Amniotic epithelial cell (primary cell): ENCODE data around the gene UBAC1.
A peak's percentile ranks its signal among the peaks of the same experiment; 100 is the strongest.

Source experiments
- DNase-seq: peaks from one replicate; pipeline ENCODE4 v3.0.0-alpha.2; 2010; ENCODE audit warnings: low read depth

Gene UBAC1

DNA sequence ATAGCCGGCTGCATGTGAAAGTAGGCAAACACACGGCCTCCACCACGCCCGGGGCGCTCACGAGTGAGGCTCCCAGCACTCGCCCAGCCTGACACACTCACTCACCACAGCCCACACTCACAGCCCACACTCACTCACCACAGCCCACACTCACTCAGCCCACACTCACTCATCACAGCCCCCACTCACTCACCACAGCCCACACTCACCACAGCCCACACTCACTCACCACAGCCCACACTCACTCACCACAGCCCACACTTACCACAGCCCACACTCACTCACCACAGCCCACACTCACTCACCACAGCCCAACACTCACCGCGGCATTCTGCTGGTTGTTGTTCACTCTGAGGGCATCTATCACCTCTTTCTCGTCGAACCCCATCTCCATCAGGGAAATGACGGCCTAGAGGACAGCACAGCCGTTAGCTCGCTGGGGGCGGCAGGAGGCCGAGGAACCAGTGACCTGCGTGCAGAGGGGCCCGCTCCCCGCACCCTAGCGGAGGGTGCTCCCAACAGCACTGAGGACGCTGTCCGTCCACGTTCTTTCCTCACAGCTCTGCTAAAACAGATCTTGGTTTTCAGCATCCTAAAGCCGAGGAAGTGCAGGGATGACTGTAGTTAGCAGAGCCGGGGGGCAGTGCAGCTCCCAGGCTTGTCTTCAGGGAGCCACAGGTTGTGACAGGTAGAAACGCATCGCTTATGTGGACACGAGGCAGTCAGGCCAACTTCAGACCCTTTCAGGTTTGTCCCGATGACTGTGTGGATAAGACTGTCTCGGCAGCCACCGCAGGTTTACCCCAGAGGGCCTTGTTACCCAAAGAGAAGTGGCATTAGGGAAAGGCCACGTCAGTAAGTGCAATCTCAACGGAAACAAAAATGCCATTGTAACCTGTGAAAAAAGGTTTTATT, 21.6 kb downstream of the UBAC1 start:
- no peak for DNase-seq

GRCh38 chr9:135937521-135938489, 23.4 kb downstream of the UBAC1 start:
- DNase-seq, result no peak

DNA sequence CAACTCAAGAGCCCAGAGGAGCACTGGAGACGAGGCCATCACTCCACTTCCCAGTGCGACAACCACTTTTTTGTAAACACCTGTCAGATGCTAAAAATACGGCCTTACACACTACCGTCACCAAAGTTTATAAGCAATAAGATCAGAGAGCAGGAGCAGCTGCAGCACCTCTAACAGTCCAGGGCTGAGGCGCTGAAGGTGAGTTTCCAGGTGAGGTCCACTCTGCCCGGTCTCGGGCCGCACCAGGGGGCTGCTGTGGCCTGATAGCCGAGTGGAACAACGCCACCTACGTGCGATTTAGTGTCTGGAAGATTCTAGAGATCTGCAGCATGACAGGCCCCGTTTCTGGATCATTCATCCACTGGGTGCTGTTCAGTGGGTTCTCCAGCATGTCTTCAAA, 28.1 kb downstream of the UBAC1 start:
- DNase-seq, result no peak

- no peak for DNase-seq
These were observed 28.5 kb downstream of the UBAC1 start for GRCh38 chr9:135932656-135933055.

GRCh38 chr9:135931349-135931820, 29.8 kb downstream of the UBAC1 start:
- DNase-seq, result no peak

DNA sequence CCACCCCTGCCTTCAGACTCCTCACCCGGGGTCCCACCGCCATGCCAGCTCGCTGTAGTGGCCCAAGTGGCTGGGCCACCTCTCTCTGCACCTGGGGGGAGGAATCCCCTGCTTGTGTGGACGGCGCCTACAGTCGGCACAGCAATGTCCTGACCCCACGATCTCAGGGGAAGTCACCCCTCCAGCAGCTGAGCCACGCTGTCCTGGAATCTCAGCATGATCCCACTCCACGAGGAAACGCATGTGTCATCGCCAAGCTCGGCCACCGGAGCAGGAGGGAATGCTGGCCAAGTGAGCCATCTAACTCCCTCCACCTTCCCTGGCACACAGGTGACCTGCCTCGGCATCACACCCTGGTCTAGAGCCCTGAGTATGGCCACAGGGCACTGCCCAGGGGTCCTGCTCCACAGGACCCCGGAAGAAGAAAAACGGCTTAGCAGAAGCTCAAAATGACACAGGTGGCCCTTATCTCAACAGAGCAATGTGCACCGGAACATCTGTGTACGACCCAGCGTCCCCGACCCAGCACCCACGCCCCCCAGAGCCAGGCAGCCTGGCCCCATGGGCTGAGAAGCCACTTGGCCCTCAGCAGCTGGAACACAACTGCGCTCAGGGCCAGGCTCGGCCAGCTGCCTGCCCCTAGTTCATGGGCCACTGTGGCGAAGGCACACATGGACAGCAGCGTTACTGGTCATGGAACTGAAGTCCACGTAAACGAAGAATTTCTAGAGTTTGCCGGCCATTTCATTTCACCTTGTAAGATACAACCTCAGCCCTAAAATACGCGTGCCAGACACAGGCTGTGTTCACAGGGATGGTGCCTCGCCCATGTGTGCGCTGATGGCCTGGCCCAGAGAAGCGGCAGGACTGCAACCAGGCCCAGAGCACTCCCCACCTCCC, 30.5 kb downstream of the UBAC1 start:
- no peak for DNase-seq

- no peak for DNase-seq
These were observed 31.3 kb downstream of the UBAC1 start for GRCh38 chr9:135929656-135930445.

GRCh38 chr9:135928731-135929655, 32.2 kb downstream of the UBAC1 start:
- no peak for DNase-seq

GRCh38 chr9:135928074-135928730, 33.0 kb downstream of the UBAC1 start:
- DNase-seq, result no peak

GRCh38 chr9:135927195-135928013, 33.8 kb downstream of the UBAC1 start:
- no peak for DNase-seq

- DNase-seq, result peak; percentile 29
These were observed 34.6 kb downstream of the UBAC1 start for GRCh38 chr9:135926402-135927194.

- peak; percentile 48 for DNase-seq
These were observed 35.6 kb downstream of the UBAC1 start for GRCh38 chr9:135925496-135926133.

- DNase-seq, result no peak
These were observed 36.4 kb downstream of the UBAC1 start for GRCh38 chr9:135924628-135925338.

DNA sequence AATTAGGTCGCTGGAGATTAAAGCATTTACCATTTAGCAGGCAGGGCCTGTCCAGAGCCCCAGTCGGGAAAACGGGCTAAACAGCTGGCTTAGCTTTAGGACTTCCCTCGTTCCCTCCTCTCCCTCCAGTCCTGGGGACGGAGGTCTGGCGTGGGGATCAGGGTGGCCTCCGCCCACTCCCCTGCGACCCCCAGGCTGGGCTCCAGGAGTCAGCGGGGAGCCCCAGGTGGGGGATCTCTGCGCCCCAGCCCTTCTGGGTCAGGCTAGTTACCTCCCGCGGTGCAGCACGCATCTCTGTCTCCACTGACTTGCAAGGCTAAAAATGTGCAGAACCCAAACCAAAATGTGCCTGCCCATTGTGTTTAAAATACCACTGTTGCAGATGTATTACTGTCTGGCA, 37.7 kb downstream of the UBAC1 start:
- DNase-seq, result no peak

DNA sequence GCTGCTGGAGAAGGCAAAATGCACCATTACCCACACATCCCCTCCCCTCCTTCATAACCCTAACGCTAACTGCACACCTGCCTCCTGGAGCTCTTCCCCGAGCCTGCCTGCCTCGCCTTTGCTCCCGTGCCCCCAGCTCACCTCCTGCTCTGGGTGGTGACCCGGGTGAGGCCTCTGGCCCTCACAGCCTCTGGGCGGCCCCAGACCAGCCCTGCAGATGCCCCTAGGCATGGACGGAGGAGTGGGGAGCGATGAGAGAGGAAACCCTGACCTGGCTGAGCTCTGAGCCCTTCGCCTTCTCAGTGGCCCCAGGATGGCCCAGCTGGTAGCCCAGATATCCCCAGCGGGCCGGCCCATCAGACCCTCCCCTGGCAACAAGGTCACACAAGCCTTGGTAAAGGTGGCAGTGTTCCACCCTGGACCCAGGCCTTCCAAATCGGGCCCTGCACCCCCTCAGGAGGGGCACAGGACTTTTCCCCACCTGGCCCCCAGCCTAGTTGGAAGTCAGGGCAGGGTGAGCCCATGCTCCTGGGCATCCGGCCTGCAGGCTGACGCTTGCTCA, 39.3 kb downstream of the UBAC1 start:
- no peak for DNase-seq
